Measurements from ENCODE around the gene COL17A1. TPM values are rescaled to one million over a fixed set of nuclear protein-coding genes. Genes with fewer than 3 reads are reported as not detected.

COL17A1 gene
- total and polyA plus RNA-seq, 2 experiments from 2014 or later, result 1.1 to 1.3 TPM

- no peak for ATAC-seq
- Histone ChIP-seq H3K4me1 (ENCODE audit: insufficient read depth) (peaks cover 6% of the 10 kb centered on the region; the same call in 1 of the 2 replicates), H3K4me2 (no peak overlapping the region), H3K79me2 (replicated peaks; ENCODE audit: insufficient read depth) (no peaks in the 10 kb centered on the region), H2AFZ (peak overlapping the region; percentile 52; the same call in 1 of the 2 replicates), H3F3A (replicated peaks; ENCODE audit: low read depth) (no peaks in the 10 kb centered on the region), H4K20me1 (replicated peaks; ENCODE audit: insufficient read depth) (no peaks in the 10 kb centered on the region), H3K27me3 (ENCODE audit: insufficient read depth) (no peaks in the 10 kb centered on the region), H3K9me2 (ENCODE audit: insufficient read depth) (no peaks in the 10 kb centered on the region), H3K27ac (ENCODE audit: low read depth) (no peak overlapping the region), H3K36me3 (ENCODE audit: insufficient read depth) (no peaks in the 10 kb centered on the region), H3K4me3 (no peak overlapping the region)
- no peak for DNase-seq (ENCODE audit: low spot score)
- Mint-ChIP-seq H3K4me3 (no peak overlapping the region), H3K9me3 (no peaks in the 10 kb centered on the region), H3K4me1 (peaks cover 4% of the 10 kb centered on the region), H3K36me3 (ENCODE audit: low read depth) (no peaks in the 10 kb centered on the region), H3K27me3 (ENCODE audit: insufficient read depth, low read depth, poor library complexity) (no peaks in the 10 kb centered on the region), H3K27ac (no peak overlapping the region)
- no peak for TF ChIP-seq STAT1 (IDR thresholded peaks at IDR 0.05; ENCODE audit: unreplicated experiment)
- TF ChIP-seq, protein P1, sequence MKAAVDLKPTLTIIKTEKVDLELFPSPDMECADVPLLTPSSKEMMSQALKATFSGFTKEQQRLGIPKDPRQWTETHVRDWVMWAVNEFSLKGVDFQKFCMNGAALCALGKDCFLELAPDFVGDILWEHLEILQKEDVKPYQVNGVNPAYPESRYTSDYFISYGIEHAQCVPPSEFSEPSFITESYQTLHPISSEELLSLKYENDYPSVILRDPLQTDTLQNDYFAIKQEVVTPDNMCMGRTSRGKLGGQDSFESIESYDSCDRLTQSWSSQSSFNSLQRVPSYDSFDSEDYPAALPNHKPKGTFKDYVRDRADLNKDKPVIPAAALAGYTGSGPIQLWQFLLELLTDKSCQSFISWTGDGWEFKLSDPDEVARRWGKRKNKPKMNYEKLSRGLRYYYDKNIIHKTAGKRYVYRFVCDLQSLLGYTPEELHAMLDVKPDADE (IDR thresholded peaks at IDR 0.05), result no peak
- no peak for TF ChIP-seq EZH2phosphoT487 (IDR thresholded peaks at IDR 0.05; ENCODE audit: unreplicated experiment)
- no peak for TF ChIP-seq POLR2AphosphoS5 (IDR thresholded peaks at IDR 0.05; ENCODE audit: low read depth)
- no peak for TF ChIP-seq CREB1 (CRISPR knock-in tag; IDR thresholded peaks at IDR 0.05; ENCODE audit: low read depth)
- no peak for TF ChIP-seq ZNF462 (CRISPR knock-in tag; IDR thresholded peaks at IDR 0.05)
- TF ChIP-seq NANOG (IDR thresholded peaks at IDR 0.05; ENCODE audit: borderline replicate concordance), result no peak
- TF ChIP-seq EZH2 (IDR thresholded peaks at IDR 0.05; ENCODE audit: low read depth, unreplicated experiment), result no peak
- TF ChIP-seq JUNB (IDR thresholded peaks at IDR 0.05; ENCODE audit: unreplicated experiment), result no peak
- TF ChIP-seq CTCF (conservative IDR thresholded peaks at IDR 0.05; ENCODE audit: low read depth in 2 of 2), result no peak
- TF ChIP-seq REST (IDR thresholded peaks at IDR 0.05; ENCODE audit: unreplicated experiment), result no peak
- TF ChIP-seq ZNF114 (CRISPR knock-in tag; IDR thresholded peaks at IDR 0.05), result no peak
- TF ChIP-seq ZNF331 (CRISPR knock-in tag; IDR thresholded peaks at IDR 0.05; ENCODE audit: low read depth), result no peak
Observed at GRCh38 chr10:104104418-104104817, 18.7 kb upstream of the COL17A1 start.
